ACC112 (cell line): Measurements from ENCODE around the gene PTK7.

Source experiments
- H2AFZ ChIP-seq: fragments of 200-600 bp; sonication (generic); one replicate; pipeline ENCODE4 v1.6.0; 2017; ENCODE audit warnings: antibody characterized with exemption, low read length; ENCODE audit not compliant: unreplicated experiment
- H3K27ac ChIP-seq: fragments of 200-600 bp; sonication (generic); 2 replicates; pipeline ENCODE4 v1.5.1; 2014; ENCODE audit warnings: low read depth, mild to moderate bottlenecking, antibody characterized with exemption, low read length, moderate library complexity
- H3K27me3 ChIP-seq: fragments of 200-600 bp; sonication (generic); 2 replicates; pipeline ENCODE4 v1.6.1; 2014; ENCODE audit warnings: mild to moderate bottlenecking, antibody characterized with exemption, low read length, moderate library complexity, mixed read lengths; ENCODE audit not compliant: insufficient read depth
- H3K36me3 ChIP-seq: fragments of 200-600 bp; sonication (generic); 2 replicates; pipeline ENCODE4 v1.6.1; 2016; ENCODE audit warnings: mild to moderate bottlenecking, antibody characterized with exemption, low read length, moderate library complexity, mixed read lengths; ENCODE audit not compliant: insufficient read depth
- H3K4me1 ChIP-seq: fragments of 200-600 bp; sonication (generic); one replicate; pipeline ENCODE4 v1.6.1; 2016; ENCODE audit warnings: low read length, mixed read lengths; ENCODE audit not compliant: insufficient read depth, unreplicated experiment, control insufficient read depth
- H3K4me3 ChIP-seq: fragments of 200-600 bp; sonication (generic); 2 replicates; pipeline ENCODE4 v1.5.1; 2014; ENCODE audit warnings: mild to moderate bottlenecking, low read depth, low read length
- H3K79me2 ChIP-seq: fragments of 200-600 bp; sonication (generic); one replicate; pipeline ENCODE4 v1.6.0; 2016; ENCODE audit warnings: low read length; ENCODE audit not compliant: control insufficient read depth, unreplicated experiment, insufficient read depth

The PTK7 gene

DNA sequence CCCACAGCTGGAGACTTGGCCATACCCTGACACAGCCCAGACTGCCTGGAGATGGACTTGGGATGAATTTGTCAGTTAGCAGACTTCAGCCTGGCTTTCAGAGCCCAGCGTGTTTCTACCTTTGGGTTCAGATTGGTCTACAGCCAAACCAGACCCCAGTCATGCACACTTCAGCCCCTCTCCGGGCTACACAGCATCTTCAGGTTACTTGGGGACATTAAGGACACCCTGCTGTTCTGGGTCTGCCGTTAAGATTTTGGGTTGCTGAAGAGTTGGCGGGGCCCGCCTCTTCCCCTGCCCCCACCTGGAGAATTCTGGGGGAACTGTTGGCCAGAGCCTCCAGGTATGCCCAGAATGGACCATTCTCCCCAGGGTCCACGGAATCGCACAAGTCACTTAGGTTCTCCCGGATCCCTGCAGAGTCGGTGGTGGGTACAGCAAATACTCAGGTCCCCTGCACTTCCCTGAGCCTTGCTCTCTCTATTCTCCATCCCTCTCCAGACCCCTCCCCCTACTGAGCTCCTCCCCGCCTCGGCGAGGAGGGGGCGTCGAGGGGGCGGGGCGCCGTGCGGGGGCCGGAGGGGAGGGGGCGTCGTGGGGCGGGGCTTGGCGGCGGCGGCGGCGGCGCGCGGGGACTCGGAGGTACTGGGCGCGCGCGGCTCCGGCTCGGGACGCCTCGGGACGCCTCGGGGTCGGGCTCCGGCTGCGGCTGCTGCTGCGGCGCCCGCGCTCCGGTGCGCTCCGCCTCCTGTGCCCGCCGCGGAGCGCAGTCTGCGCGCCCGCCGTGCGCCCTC is at the start of gene PTK7:
Gene PTK7 (plus strand): TSS at position 645 of the 794 bp plus-strand sequence. CDS start 175 bp downstream, outside the sequence.
- H3K4me1 ChIP-seq, result peaks cover 17% of the 10 kb centered on the region
- H2AFZ ChIP-seq, result peak within 1 kb of the TSS; percentile 88
- no peak within 1 kb of the TSS for H3K27ac ChIP-seq
- no peaks in the 10 kb centered on the region for H3K27me3 ChIP-seq
- H3K36me3 ChIP-seq, result no peaks in the 10 kb centered on the region
- H3K79me2 ChIP-seq, result peaks cover 23% of the 10 kb centered on the region
- H3K4me3 ChIP-seq, result peak within 1 kb of the TSS; percentile 99

DNA sequence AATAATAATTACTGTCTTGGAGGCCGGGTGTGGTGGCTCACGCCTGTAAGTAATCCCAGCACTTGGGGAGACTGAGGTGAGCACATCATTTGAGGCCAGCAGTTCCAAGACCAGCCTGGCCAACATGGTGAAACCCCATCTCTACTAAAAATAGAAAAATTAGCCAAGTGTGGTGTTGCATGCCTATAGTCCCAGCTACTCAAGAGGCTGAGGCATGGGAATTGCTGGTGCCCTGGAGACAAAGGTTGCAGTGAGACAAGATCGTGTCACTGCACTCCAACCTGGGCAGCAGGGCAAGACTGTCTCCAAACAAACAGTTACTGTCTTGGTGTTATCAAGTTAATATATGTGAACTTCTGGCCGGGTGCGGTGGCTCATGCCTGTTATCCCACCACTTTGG is 49.7 kb upstream of the PTK7 start:
- Histone ChIP-seq H3K36me3 (peaks cover 25% of the 10 kb centered on the region), H3K79me2 (peaks cover 32% of the 10 kb centered on the region), H2AFZ (no peak overlapping the region), H3K27me3 (no peaks in the 10 kb centered on the region), H3K27ac (no peak overlapping the region), H3K4me1 (peaks cover 4% of the 10 kb centered on the region), H3K4me3 (no peak overlapping the region)

DNA sequence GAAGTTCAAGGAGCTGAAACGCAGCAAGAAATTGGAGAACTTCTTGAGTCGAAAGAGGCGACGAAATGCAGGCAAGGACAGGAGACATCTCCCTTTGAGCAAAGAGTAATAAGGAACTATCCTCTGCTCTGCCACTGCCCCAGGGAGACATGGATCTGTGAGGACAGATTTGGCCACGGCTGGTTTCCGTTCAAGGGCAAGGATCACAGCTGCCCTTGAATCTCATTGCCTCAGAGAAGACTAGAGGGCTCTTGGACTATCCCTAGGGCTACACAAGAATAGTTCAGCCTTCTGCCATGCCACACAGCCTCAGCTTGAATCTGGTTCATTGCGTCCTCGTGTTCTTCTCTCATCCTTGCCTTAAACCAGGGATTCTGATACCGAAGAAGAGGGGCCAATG is 47.0 kb upstream of the PTK7 start:
- peaks cover 10% of the 10 kb centered on the region for H3K79me2 ChIP-seq
- no peaks in the 10 kb centered on the region for H3K27me3 ChIP-seq
- H2AFZ ChIP-seq, result no peak overlapping the region
- no peaks in the 10 kb centered on the region for H3K4me1 ChIP-seq
- no peak overlapping the region for H3K27ac ChIP-seq
- H3K36me3 ChIP-seq, result peaks cover 26% of the 10 kb centered on the region
- H3K4me3 ChIP-seq, result no peak overlapping the region

DNA sequence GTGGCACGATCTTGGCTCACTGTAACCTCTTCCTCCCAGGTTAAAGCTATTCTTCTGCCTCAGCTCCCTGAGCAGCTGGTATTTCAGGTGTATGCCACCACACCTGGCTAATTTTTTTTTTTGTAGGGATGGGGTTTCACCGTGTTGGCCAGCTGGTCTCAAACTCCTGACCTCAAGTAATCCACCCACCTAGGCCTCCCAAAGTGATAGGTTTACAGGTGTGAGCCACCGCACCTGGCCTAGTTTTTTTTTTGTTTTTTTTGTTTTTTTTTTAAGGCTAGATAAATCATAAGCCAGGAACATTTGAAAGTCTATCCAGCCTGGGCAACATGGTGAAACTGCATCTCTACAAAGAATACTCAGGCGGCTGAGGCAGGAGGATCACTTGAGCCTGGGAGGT is 43.8 kb upstream of the PTK7 start:
- no peak overlapping the region for H3K27ac ChIP-seq
- no peaks in the 10 kb centered on the region for H3K27me3 ChIP-seq

DNA sequence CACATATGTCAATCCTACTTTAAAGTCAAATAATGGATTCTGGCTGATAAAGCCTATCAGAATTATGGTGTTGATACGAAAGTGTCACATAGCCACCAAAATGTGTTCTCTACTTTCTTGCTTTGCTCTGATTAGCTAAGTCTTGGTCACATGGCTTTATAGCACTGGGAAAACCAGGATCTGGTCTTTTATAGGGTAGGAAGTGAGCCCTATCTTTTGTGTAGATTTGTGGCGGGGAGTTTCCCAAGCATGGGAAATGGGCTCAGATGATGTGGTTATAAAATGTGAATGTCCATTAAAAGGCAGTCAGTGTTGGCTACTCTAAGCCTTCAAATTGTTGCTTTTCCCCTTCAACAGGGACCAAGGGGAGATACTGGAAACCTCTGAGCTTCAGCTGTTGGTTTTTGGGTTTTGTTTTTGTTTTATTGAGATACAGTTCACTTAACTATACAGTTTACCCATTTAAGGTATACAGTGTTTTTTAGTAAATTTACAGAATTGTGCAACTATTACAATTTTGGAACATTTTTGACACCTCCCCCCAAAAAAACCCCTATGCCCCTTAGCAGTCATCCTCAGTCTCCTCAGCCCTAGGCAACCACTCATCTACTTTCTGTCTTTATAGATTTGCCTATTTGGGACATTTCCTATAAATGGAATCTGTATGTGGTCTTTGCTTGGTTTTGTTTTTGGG is 42.5 kb upstream of the PTK7 start:
- Histone ChIP-seq H3K27ac (no peak overlapping the region), H3K27me3 (no peaks in the 10 kb centered on the region), H3K36me3 (peaks cover 11% of the 10 kb centered on the region; the same call in 1 of the 2 replicates), H3K4me3 (no peak overlapping the region), H3K4me1 (no peaks in the 10 kb centered on the region), H3K79me2 (no peaks in the 10 kb centered on the region), H2AFZ (no peak overlapping the region)

More for the DNA sequence above, 43.8 kb upstream of the PTK7 start:
- no peak overlapping the region for H2AFZ ChIP-seq
- no peaks in the 10 kb centered on the region for H3K4me1 ChIP-seq
- H3K36me3 ChIP-seq, result peaks cover 15% of the 10 kb centered on the region; the same call in 1 of the 2 replicates
- no peaks in the 10 kb centered on the region for H3K79me2 ChIP-seq
- no peak overlapping the region for H3K4me3 ChIP-seq

DNA sequence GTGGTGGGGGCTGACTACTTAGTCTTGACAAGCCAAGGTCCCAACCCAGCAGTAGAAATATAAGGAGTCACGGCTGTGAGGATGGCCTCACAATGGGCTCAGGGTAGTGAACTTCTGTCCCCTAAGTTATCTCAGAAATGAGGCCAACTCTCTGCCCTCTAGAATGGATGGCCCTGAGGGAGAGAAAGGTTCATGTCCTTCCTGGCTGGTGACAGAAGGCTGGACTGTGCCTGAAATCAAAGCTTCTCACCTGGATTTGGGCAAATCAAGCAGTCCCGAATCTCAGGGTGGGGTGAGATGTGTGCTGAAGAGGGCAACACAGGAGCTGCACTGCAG is 42.0 kb upstream of the PTK7 start:
- Histone ChIP-seq H3K27me3 (no peaks in the 10 kb centered on the region), H3K27ac (no peak overlapping the region), H3K79me2 (no peaks in the 10 kb centered on the region), H3K4me3 (no peak overlapping the region), H3K4me1 (no peaks in the 10 kb centered on the region), H2AFZ (no peak overlapping the region), H3K36me3 (peaks cover 8% of the 10 kb centered on the region; the same call in 1 of the 2 replicates)

DNA sequence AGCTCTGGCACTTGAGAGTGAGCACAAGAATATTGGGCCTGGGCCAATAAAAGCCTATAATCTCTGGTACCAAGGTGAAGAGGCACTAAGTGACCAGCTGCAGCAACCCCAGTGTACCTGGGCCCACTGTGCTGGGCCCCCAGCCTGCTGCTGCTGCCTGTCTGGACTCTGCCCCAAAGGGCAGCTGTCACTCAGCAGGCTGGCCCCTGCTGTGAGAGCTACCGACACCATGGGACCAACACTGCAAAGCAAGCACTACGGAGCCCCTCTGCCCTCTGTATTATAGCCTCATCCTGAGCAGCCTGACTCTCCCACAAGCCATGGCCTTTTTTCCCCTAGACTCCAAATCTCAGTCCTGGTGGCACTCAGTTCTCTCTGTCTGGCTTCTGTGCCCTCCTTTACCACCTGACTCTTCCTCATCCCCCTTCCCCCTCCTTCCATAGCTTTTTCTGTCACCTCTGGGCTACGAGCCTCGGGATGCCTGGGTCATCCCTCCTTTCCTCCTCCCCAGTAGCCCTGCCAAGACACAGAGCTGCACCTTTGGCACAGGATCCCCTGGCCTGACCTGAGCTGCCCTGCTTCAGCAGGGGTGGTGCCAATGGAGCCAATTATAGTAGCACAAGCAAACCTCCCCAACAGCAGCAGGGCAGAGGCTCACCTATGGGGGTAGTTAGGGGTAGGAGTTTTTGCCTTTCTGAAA is 40.5 kb upstream of the PTK7 start:
- H3K27ac ChIP-seq, result no peak overlapping the region
- peaks cover 4% of the 10 kb centered on the region; the same call in 1 of the 2 replicates for H3K36me3 ChIP-seq
- H3K4me3 ChIP-seq, result no peak overlapping the region
- H3K4me1 ChIP-seq, result no peaks in the 10 kb centered on the region
- no peak overlapping the region for H2AFZ ChIP-seq
- no peaks in the 10 kb centered on the region for H3K27me3 ChIP-seq
- no peaks in the 10 kb centered on the region for H3K79me2 ChIP-seq

DNA sequence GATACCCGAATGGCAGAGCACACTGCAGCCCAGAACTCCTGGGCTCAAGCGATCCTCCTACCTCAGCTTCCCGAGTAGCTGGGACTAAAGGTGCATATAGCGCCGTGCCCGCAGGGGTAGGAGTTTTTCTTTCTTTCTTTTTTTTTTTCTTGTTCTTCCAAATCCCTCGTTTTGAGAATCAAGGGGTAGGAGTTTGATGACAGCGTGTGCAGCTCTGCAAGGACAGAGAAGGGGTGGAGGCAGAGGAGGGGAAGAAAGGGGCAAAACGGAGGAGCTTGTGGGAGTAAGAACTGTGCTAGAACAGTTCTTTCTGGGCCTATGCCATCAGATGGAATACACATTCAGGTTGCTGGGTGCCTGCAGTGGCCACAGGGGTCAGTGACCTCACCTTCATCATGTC is 39.4 kb upstream of the PTK7 start:
- Histone ChIP-seq H3K27ac (no peak overlapping the region), H3K27me3 (no peaks in the 10 kb centered on the region), H2AFZ (no peak overlapping the region), H3K79me2 (no peaks in the 10 kb centered on the region), H3K36me3 (peaks cover 4% of the 10 kb centered on the region; the same call in 1 of the 2 replicates), H3K4me1 (no peaks in the 10 kb centered on the region), H3K4me3 (no peak overlapping the region)

DNA sequence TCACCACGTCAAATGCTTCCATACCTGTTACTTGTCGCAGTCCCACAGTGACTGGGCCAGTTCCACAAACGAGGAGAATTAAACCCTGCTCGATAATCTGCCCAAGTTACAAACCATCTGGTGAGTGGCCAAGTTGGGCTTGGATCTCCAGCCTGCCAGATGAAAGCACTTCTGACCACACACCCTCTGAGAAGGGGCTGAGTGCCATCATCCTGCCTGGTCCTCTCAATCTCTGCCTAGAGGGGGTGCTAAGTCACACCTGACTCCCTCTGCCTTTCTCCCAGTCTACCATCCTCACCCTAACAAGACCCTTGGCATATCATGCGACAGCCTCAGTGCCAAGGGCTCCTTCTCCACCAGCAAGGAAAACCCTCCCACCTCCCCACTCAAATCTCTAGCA is 38.9 kb upstream of the PTK7 start:
- no peak overlapping the region for H3K4me3 ChIP-seq
- peaks cover 4% of the 10 kb centered on the region; the same call in 1 of the 2 replicates for H3K36me3 ChIP-seq

DNA sequence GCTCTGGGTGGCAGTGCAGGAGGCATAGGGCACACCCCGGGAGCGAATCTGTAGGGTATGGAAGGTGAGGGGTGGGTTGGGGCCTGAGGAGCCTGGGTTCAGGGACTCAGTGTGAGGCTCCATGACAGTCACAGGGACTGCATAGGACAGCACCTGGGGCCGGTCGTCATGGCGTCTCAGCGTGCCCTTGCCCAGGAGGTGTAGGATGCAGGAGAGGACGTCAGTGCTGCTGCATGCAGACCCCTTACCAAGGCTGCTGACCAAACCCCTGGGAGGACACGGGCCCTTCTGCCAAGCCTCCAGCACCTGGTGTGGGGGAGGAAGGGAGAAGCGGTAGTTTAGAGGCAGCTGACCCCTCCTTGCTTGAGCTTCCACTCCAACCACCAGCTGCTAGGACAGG is 38.4 kb upstream of the PTK7 start:
- Histone ChIP-seq H3K79me2 (no peaks in the 10 kb centered on the region), H2AFZ (no peak overlapping the region), H3K4me1 (no peaks in the 10 kb centered on the region), H3K36me3 (peaks cover 4% of the 10 kb centered on the region; the same call in 1 of the 2 replicates), H3K4me3 (no peak overlapping the region), H3K27me3 (no peaks in the 10 kb centered on the region), H3K27ac (no peak overlapping the region)

More for the DNA sequence above, 38.9 kb upstream of the PTK7 start:
- no peak overlapping the region for H3K27ac ChIP-seq
- H2AFZ ChIP-seq, result no peak overlapping the region
- H3K79me2 ChIP-seq, result no peaks in the 10 kb centered on the region
- no peaks in the 10 kb centered on the region for H3K4me1 ChIP-seq
- no peaks in the 10 kb centered on the region for H3K27me3 ChIP-seq
